Fibroblast of skin of left biceps (primary cell): Measurements from ENCODE around the gene ADAM30.
"Not testable (repeated sequence)": the region's sequence is repeated elsewhere in the genome, so short reads cannot be mapped to it uniquely, and the experiment has no call there.

Experiments
- DNase-seq, 2 experiments: peaks; one replicate each; pipeline ENCODE4 v3.0.0-alpha.2; 2013; ENCODE audit warnings: low read depth in 2 of 2

Gene ADAM30

GRCh38 chr1:119874186-119874585 is 22.1 kb downstream of the ADAM30 start:
- no peak for DNase-seq

GRCh38 chr1:119873135-119874015 is 22.9 kb downstream of the ADAM30 start:
- DNase-seq, result peak; percentile 66 to 73

- DNase-seq, result no peak
These were observed 24.4 kb downstream of the ADAM30 start for GRCh38 chr1:119871881-119872280.

- DNase-seq, result peak; percentile 34 to 38
These were observed 25.3 kb downstream of the ADAM30 start for GRCh38 chr1:119870917-119871596.

- DNase-seq, result no peak
These were observed 26.3 kb downstream of the ADAM30 start for GRCh38 chr1:119869995-119870394.

- DNase-seq, result no peak
These were observed 28.1 kb downstream of the ADAM30 start for GRCh38 chr1:119868176-119868575.

- no peak for DNase-seq
These were observed 29.9 kb downstream of the ADAM30 start for GRCh38 chr1:119866451-119866850.

- peak; percentile 87 to 88 for DNase-seq
These were observed 30.7 kb downstream of the ADAM30 start for GRCh38 chr1:119865627-119866026.

- DNase-seq, result no peak
These were observed 34.0 kb downstream of the ADAM30 start for GRCh38 chr1:119862276-119862675.

GRCh38 chr1:119861547-119861946 is 34.8 kb downstream of the ADAM30 start:
- DNase-seq, result no peak

- DNase-seq, result peak in 1 of 2 experiments; percentile 17
These were observed 36.7 kb downstream of the ADAM30 start for GRCh38 chr1:119859647-119860046.

- not testable (repeated sequence) for DNase-seq
These were observed 37.6 kb downstream of the ADAM30 start for GRCh38 chr1:119858556-119859214.

GRCh38 chr1:119858126-119858525 is 38.2 kb downstream of the ADAM30 start:
- no peak for DNase-seq

- no peak for DNase-seq
These were observed 43.2 kb downstream of the ADAM30 start for GRCh38 chr1:119853155-119853554.

GRCh38 chr1:119844206-119844605 is 52.1 kb downstream of the ADAM30 start:
- DNase-seq, result not testable (repeated sequence)
